Measurements from ENCODE around the gene RPS17.
A peak's percentile ranks its signal among the peaks of the same experiment; 100 is the strongest.

RPS17 gene

GRCh38 chr15:82540055-82540983 lies at the start of gene RPS17:
TSS of gene RPS17 (minus strand) at chr15:82540457. CDS start at chr15:82540428, 29 bp downstream.
- DNase-seq (ENCODE audit: low spot score), result peak; percentile 98

- no peak for DNase-seq (ENCODE audit: low spot score)
Measured at GRCh38 chr15:82587805-82588204, 47.5 kb upstream of the RPS17 start.

GRCh38 chr15:82585072-82585471 lies 44.8 kb upstream of the RPS17 start:
- DNase-seq (ENCODE audit: low spot score), result no peak

- DNase-seq (ENCODE audit: low spot score), result no peak
Measured at GRCh38 chr15:82580713-82581112, 40.5 kb upstream of the RPS17 start.

- DNase-seq (ENCODE audit: low spot score), result no peak
Measured at GRCh38 chr15:82575335-82575734, 35.1 kb upstream of the RPS17 start.

GRCh38 chr15:82572986-82573385 lies 32.7 kb upstream of the RPS17 start:
- no peak for DNase-seq (ENCODE audit: low spot score)

GRCh38 chr15:82572311-82572710 lies 32.1 kb upstream of the RPS17 start:
- DNase-seq (ENCODE audit: low spot score), result no peak

- DNase-seq (ENCODE audit: low spot score), result no peak
Measured at GRCh38 chr15:82571722-82572222, 31.5 kb upstream of the RPS17 start.

GRCh38 chr15:82570721-82571508 lies 30.7 kb upstream of the RPS17 start:
- no peak for DNase-seq (ENCODE audit: low spot score)

- DNase-seq (ENCODE audit: low spot score), result no peak
Measured at GRCh38 chr15:82569834-82570233, 29.6 kb upstream of the RPS17 start.

- DNase-seq (ENCODE audit: low spot score), result no peak
Measured at GRCh38 chr15:82568986-82569385, 28.7 kb upstream of the RPS17 start.

- no peak for DNase-seq (ENCODE audit: low spot score)
Measured at GRCh38 chr15:82567661-82568060, 27.4 kb upstream of the RPS17 start.

GRCh38 chr15:82566690-82567089 lies 26.4 kb upstream of the RPS17 start:
- no peak for DNase-seq (ENCODE audit: low spot score)

GRCh38 chr15:82558502-82558901 lies 18.2 kb upstream of the RPS17 start:
- no peak for DNase-seq (ENCODE audit: low spot score)

- DNase-seq (ENCODE audit: low spot score), result no peak
Measured at GRCh38 chr15:82556315-82557035, 16.2 kb upstream of the RPS17 start.

- DNase-seq (ENCODE audit: low spot score), result no peak
Measured at GRCh38 chr15:82554849-82555248, 14.6 kb upstream of the RPS17 start.

GRCh38 chr15:82554351-82554750 lies 14.1 kb upstream of the RPS17 start:
- DNase-seq (ENCODE audit: low spot score), result no peak

- no peak for DNase-seq (ENCODE audit: low spot score)
Measured at GRCh38 chr15:82553846-82554245, 13.6 kb upstream of the RPS17 start.

- no peak for DNase-seq (ENCODE audit: low spot score)
Measured at GRCh38 chr15:82552861-82553260, 12.6 kb upstream of the RPS17 start.

GRCh38 chr15:82551646-82552247 lies 11.5 kb upstream of the RPS17 start:
- no peak for DNase-seq (ENCODE audit: low spot score)

GRCh38 chr15:82549199-82549665 lies 9.0 kb upstream of the RPS17 start:
- no peak for DNase-seq (ENCODE audit: low spot score)

GRCh38 chr15:82548700-82549099 lies 8.4 kb upstream of the RPS17 start:
- DNase-seq (ENCODE audit: low spot score), result no peak
